Measurements from ENCODE around the gene PHACTR1.
A peak's percentile ranks its signal among the peaks of the same experiment; 100 is the strongest.

The PHACTR1 gene

GRCh38 chr6:13274707-13275434 is 558.3 kb downstream of the PHACTR1 start:
- no peak for DNase-seq

- DNase-seq = no peak
These were observed 558.9 kb downstream of the PHACTR1 start for GRCh38 chr6:13275435-13275989.

- DNase-seq = no peak
These were observed 560.7 kb downstream of the PHACTR1 start for GRCh38 chr6:13277231-13277630.

GRCh38 chr6:13278164-13278563 is 561.6 kb downstream of the PHACTR1 start:
- DNase-seq = no peak

GRCh38 chr6:13278991-13279390 is 562.4 kb downstream of the PHACTR1 start:
- DNase-seq = peak; percentile 90

GRCh38 chr6:13280254-13280653 is 563.7 kb downstream of the PHACTR1 start:
- DNase-seq = no peak

GRCh38 chr6:13281686-13282085 is 565.1 kb downstream of the PHACTR1 start:
- peak; percentile 44 for DNase-seq

GRCh38 chr6:13282393-13283069 is 566.0 kb downstream of the PHACTR1 start:
- no peak for DNase-seq

- DNase-seq = no peak
These were observed 566.8 kb downstream of the PHACTR1 start for GRCh38 chr6:13283331-13283730.

- DNase-seq = no peak
These were observed 568.1 kb downstream of the PHACTR1 start for GRCh38 chr6:13284646-13285045.

GRCh38 chr6:13285705-13286104 is 569.1 kb downstream of the PHACTR1 start:
- no peak for DNase-seq

- DNase-seq = no peak
These were observed 569.6 kb downstream of the PHACTR1 start for GRCh38 chr6:13286181-13286580.

GRCh38 chr6:13287104-13287503 is 570.5 kb downstream of the PHACTR1 start:
- DNase-seq = no peak

GRCh38 chr6:13288481-13288880 is 571.9 kb downstream of the PHACTR1 start:
- DNase-seq = no peak

GRCh38 chr6:13288969-13289391 is 572.4 kb downstream of the PHACTR1 start:
- DNase-seq = no peak

- no peak for DNase-seq
These were observed 573.3 kb downstream of the PHACTR1 start for GRCh38 chr6:13289789-13290318.

- DNase-seq = no peak
These were observed 573.8 kb downstream of the PHACTR1 start for GRCh38 chr6:13290335-13290734.

- no peak for DNase-seq
These were observed 576.2 kb downstream of the PHACTR1 start for GRCh38 chr6:13292774-13293173.

- DNase-seq = peak; percentile 16
These were observed 578.0 kb downstream of the PHACTR1 start for GRCh38 chr6:13294499-13295069.

GRCh38 chr6:13295576-13295975 is 579.0 kb downstream of the PHACTR1 start:
- no peak for DNase-seq

GRCh38 chr6:13296536-13296997 is 580.0 kb downstream of the PHACTR1 start:
- DNase-seq = no peak

GRCh38 chr6:13297391-13297790 is 580.8 kb downstream of the PHACTR1 start:
- no peak for DNase-seq

- no peak for DNase-seq
These were observed 581.9 kb downstream of the PHACTR1 start for GRCh38 chr6:13298446-13298845.
